HepG2 (cell line): Measurements from ENCODE around the gene VAV2. TPM values are rescaled to one million over a fixed set of nuclear protein-coding genes. Genes with fewer than 3 reads are reported as not detected.

ENCODE experiments used
- BRF2 ChIP-seq: sonication (generic); formaldehyde crosslinking; IDR thresholded peaks from 2 replicates; pipeline ENCODE4 v1.8.1; 2022; ENCODE audit warnings: mild to moderate bottlenecking, missing genetic modification reagents
- CEBPG ChIP-seq: IDR thresholded peaks from 2 replicates; pipeline ENCODE4 v1.6.1; 2016
- CEBPZ ChIP-seq: IDR thresholded peaks from 2 replicates; pipeline ENCODE4 v1.6.1; 2012; ENCODE audit warnings: low read length, improper control_type of control experiment
- HNF4A ChIP-seq: sonication (generic); formaldehyde crosslinking; IDR thresholded peaks from 2 replicates; pipeline ENCODE4 v1.4.0; 2020; ENCODE audit warnings: missing genetic modification reagents
- HNRNPL ChIP-seq: fragments of 200-400 bp; formaldehyde crosslinking; IDR thresholded peaks from 2 replicates; pipeline ENCODE4 v1.6.1; 2017; ENCODE audit warnings: mild to moderate bottlenecking, low read depth, low read length
- MAFK ChIP-seq, 2 experiments: IDR thresholded peaks in 1 of 2; conservative IDR thresholded peaks in 1 of 2; 2 replicates each; pipeline ENCODE4 v1.6.1; 2011; ENCODE audit warnings: improper control_type of control experiment in 2 of 2, low read length in 2 of 2
- MNT ChIP-seq: fragments of 450-650 bp; IDR thresholded peaks from 2 replicates; pipeline ENCODE4 v1.6.1; 2016
- MXD3 ChIP-seq: IDR thresholded peaks from 2 replicates; pipeline ENCODE4 v1.6.1; 2016; ENCODE audit warnings: mild to moderate bottlenecking, missing biosample characterization, missing genetic modification reagents
- NKX3-1 ChIP-seq: sonication (generic); formaldehyde crosslinking; IDR thresholded peaks from 2 replicates; pipeline ENCODE4 v1.5.0; 2020; ENCODE audit warnings: missing genetic modification reagents
- NR1H2 ChIP-seq: sonication (generic); formaldehyde crosslinking; IDR thresholded peaks from 2 replicates; pipeline ENCODE4 v1.8.1; 2022; ENCODE audit warnings: low read depth, missing genetic modification reagents, borderline replicate concordance
- SETDB1 ChIP-seq: sonication (generic); formaldehyde crosslinking; IDR thresholded peaks from 2 replicates; pipeline ENCODE4 v1.5.1; 2020; ENCODE audit warnings: missing genetic modification reagents, mild to moderate bottlenecking, borderline replicate concordance
- SKIL ChIP-seq: sonication (generic); formaldehyde crosslinking; IDR thresholded peaks from 2 replicates; pipeline ENCODE4 v1.8.0; 2022; ENCODE audit warnings: missing genetic modification reagents, mild to moderate bottlenecking, moderate library complexity, borderline replicate concordance
- SUZ12 ChIP-seq: fragments of 150-350 bp; IDR thresholded peaks from 2 replicates; pipeline ENCODE4 v1.6.1; 2014; ENCODE audit warnings: low read depth, low read length
- TEAD3 ChIP-seq: optimal IDR thresholded peaks from 2 replicates; pipeline ENCODE3; 2016; ENCODE audit warnings: borderline replicate concordance
- TFAP4 ChIP-seq: sonication (generic); IDR thresholded peaks from 2 replicates; pipeline ENCODE4 v1.6.1; 2016; ENCODE audit warnings: low read depth, borderline replicate concordance
- THAP7 ChIP-seq: sonication (generic); formaldehyde crosslinking; IDR thresholded peaks from 2 replicates; pipeline ENCODE4 v1.8.1; 2023; ENCODE audit warnings: mild to moderate bottlenecking, missing genetic modification reagents
- ZNF121 ChIP-seq: sonication (generic); formaldehyde crosslinking; IDR thresholded peaks from 2 replicates; pipeline ENCODE4 v1.5.0; 2020; ENCODE audit warnings: mild to moderate bottlenecking, missing genetic modification reagents
- ZNF746 ChIP-seq: sonication (generic); formaldehyde crosslinking; IDR thresholded peaks from 2 replicates; pipeline ENCODE4 v1.8.0; 2022; ENCODE audit warnings: mild to moderate bottlenecking, missing genetic modification reagents
- ZNF782 ChIP-seq: sonication (generic); formaldehyde crosslinking; IDR thresholded peaks from 2 replicates; pipeline ENCODE4 v1.4.0; 2020; ENCODE audit warnings: missing genetic modification reagents, mild to moderate bottlenecking, borderline replicate concordance
- ZSCAN12 ChIP-seq: sonication (generic); formaldehyde crosslinking; IDR thresholded peaks from 2 replicates; pipeline ENCODE4 v1.9.0; 2021; ENCODE audit warnings: mild to moderate bottlenecking, missing genetic modification reagents
- polyA plus RNA-seq, 8 experiments: library from polyadenylated mRNA; depleted of rRNA in 3 of 8; stranded (reverse) in 7 of 8; unstranded in 1 of 8; fragments of >200 nt; fragmentation: Illumina TruSeq in 4 of 8; extraction: Trizol in 4 of 8; gene quantifications; 2 replicates each; pipeline versions ENCODE4 v1.2.1 to v1.2.3, GENCODE V29; 2011 to 2016; ENCODE audit warnings: low read depth in 4 of 8, missing spikeins in 1 of 8, mixed read lengths in 1 of 8; ENCODE audit not compliant: insufficient read depth in 1 of 8
- total RNA-seq, 5 experiments: library from RNA; depleted of rRNA; stranded (reverse); fragments of >200 nt; fragmentation: Illumina TruSeq; extraction: Trizol; gene quantifications; 2 replicates each; pipeline ENCODE4 v1.2.3, GENCODE V29; 2016; ENCODE audit warnings: low read depth in 1 of 5

Gene VAV2
- total and polyA plus RNA-seq, 2 of the 13 experiments (the other 11 are each of a cell fraction or from before 2014, with no cell fraction given) = 22.5 to 22.9 TPM

GRCh38 chr9:133855802-133856521 lies 136.2 kb downstream of the VAV2 start (continued):
- no peak for TF ChIP-seq SETDB1 (CRISPR knock-in tag)
- no peak for TF ChIP-seq SUZ12
- no peak for TF ChIP-seq ZNF782
- TF ChIP-seq ZSCAN12 = no peak
- TF ChIP-seq ZNF121 = no peak
- no peak for TF ChIP-seq MXD3 (CRISPR knock-in tag)
- no peak for TF ChIP-seq HNRNPL
- TF ChIP-seq TFAP4 = no peak
- no peak for TF ChIP-seq CEBPZ
- TF ChIP-seq NKX3-1 = no peak
- no peak for TF ChIP-seq BRF2 (CRISPR knock-in tag)
- peak; percentile 55 for TF ChIP-seq TEAD3 (CRISPR knock-in tag)
- TF ChIP-seq ZNF746 (CRISPR knock-in tag) = no peak
- TF ChIP-seq MAFK (conservative IDR thresholded peaks at IDR 0.05 in 1 of 2, IDR thresholded peaks at IDR 0.05 in 1 of 2; ENCODE audit: low read length in 2 of 2) = no peak
- no peak for TF ChIP-seq NR1H2
- TF ChIP-seq SKIL (CRISPR knock-in tag) = no peak
- no peak for TF ChIP-seq THAP7 (CRISPR knock-in tag)
- peak; percentile 84 for TF ChIP-seq CEBPG (CRISPR knock-in tag)
- peak; percentile 47; the same call in 1 of the 2 replicates for TF ChIP-seq HNF4A (CRISPR knock-in tag)
- no peak for TF ChIP-seq MNT
